HL-60 (cell line): ENCODE data around the gene NUP205.

Source experiments
- GABPA ChIP-seq: IDR thresholded peaks from 2 replicates; pipeline ENCODE4 v1.6.1; 2012; ENCODE audit warnings: low read depth
- POLR2AphosphoS5 ChIP-seq: IDR thresholded peaks from 2 replicates; pipeline ENCODE4 v1.6.1; 2012; ENCODE audit warnings: low read depth
- SPI1 ChIP-seq: IDR thresholded peaks from 2 replicates; pipeline ENCODE4 v1.6.1; 2012; ENCODE audit warnings: low read depth, mild to moderate bottlenecking, borderline replicate concordance
- TF ChIP-seq, protein P1 (sequence below): IDR thresholded peaks from one replicate; pipeline ENCODE4 v1.5.1; 2011; ENCODE audit warnings: low read length, control low read depth, inconsistent platforms; ENCODE audit not compliant: insufficient read depth
- TF ChIP-seq, protein P2 (sequence below): IDR thresholded peaks from 2 replicates; pipeline ENCODE4 v1.6.1; 2012; ENCODE audit warnings: low read depth; ENCODE audit not compliant: insufficient replicate concordance

DNA sequence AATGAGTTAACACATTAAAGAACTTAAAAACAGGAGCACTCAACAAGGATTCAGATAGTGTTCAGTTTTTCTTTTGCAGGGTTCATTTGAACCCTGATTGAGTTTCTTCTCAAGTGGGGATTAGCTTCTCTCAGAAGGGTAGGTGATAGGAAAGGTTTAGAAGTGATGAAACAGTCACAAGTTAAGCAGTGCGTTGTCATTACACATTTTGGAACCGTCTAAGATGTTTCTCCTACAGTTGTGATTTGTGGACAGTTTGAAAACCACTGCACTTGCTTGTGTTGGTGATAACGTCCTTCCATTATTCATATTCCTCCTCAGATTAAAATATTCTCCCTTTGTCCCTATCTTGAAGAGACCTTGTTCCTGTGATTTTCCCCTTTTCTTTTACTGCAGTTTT lies 107.3 kb downstream of the NUP205 start:
- TF ChIP-seq GABPA (no peak), POLR2AphosphoS5 (no peak), SPI1 (no peak)
- TF ChIP-seq, protein P1, sequence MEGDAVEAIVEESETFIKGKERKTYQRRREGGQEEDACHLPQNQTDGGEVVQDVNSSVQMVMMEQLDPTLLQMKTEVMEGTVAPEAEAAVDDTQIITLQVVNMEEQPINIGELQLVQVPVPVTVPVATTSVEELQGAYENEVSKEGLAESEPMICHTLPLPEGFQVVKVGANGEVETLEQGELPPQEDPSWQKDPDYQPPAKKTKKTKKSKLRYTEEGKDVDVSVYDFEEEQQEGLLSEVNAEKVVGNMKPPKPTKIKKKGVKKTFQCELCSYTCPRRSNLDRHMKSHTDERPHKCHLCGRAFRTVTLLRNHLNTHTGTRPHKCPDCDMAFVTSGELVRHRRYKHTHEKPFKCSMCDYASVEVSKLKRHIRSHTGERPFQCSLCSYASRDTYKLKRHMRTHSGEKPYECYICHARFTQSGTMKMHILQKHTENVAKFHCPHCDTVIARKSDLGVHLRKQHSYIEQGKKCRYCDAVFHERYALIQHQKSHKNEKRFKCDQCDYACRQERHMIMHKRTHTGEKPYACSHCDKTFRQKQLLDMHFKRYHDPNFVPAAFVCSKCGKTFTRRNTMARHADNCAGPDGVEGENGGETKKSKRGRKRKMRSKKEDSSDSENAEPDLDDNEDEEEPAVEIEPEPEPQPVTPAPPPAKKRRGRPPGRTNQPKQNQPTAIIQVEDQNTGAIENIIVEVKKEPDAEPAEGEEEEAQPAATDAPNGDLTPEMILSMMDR: no peak
- TF ChIP-seq, protein P2, sequence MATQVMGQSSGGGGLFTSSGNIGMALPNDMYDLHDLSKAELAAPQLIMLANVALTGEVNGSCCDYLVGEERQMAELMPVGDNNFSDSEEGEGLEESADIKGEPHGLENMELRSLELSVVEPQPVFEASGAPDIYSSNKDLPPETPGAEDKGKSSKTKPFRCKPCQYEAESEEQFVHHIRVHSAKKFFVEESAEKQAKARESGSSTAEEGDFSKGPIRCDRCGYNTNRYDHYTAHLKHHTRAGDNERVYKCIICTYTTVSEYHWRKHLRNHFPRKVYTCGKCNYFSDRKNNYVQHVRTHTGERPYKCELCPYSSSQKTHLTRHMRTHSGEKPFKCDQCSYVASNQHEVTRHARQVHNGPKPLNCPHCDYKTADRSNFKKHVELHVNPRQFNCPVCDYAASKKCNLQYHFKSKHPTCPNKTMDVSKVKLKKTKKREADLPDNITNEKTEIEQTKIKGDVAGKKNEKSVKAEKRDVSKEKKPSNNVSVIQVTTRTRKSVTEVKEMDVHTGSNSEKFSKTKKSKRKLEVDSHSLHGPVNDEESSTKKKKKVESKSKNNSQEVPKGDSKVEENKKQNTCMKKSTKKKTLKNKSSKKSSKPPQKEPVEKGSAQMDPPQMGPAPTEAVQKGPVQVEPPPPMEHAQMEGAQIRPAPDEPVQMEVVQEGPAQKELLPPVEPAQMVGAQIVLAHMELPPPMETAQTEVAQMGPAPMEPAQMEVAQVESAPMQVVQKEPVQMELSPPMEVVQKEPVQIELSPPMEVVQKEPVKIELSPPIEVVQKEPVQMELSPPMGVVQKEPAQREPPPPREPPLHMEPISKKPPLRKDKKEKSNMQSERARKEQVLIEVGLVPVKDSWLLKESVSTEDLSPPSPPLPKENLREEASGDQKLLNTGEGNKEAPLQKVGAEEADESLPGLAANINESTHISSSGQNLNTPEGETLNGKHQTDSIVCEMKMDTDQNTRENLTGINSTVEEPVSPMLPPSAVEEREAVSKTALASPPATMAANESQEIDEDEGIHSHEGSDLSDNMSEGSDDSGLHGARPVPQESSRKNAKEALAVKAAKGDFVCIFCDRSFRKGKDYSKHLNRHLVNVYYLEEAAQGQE: no peak
